Activated naive CD4-positive, alpha-beta T cell treated with anti-CD3 and anti-CD28 coated beads, Interleukin-2, amount 50 U/mL, for 16 hours (primary cell): ENCODE results near the gene BMP2K.
"Not testable (repeated sequence)": the region's sequence is repeated elsewhere in the genome, so short reads cannot be mapped to it uniquely, and the experiment has no call there.

Source experiments
- DNase-seq: peaks from one replicate; pipeline ENCODE4 v3.0.0-alpha.2; 2020

BMP2K gene

GRCh38 chr4:78796526-78796925 is 20.4 kb downstream of the BMP2K start:
- no peak for DNase-seq

GRCh38 chr4:78797777-78798284 is 21.7 kb downstream of the BMP2K start:
- no peak for DNase-seq

- DNase-seq: no peak
Observed at GRCh38 chr4:78799551-78800495, 23.7 kb downstream of the BMP2K start.

GRCh38 chr4:78800965-78801364 is 24.8 kb downstream of the BMP2K start:
- no peak for DNase-seq

GRCh38 chr4:78803983-78804382 is 27.8 kb downstream of the BMP2K start:
- DNase-seq: no peak

GRCh38 chr4:78806943-78807460 is 30.9 kb downstream of the BMP2K start:
- no peak for DNase-seq

GRCh38 chr4:78809295-78809694 is 33.1 kb downstream of the BMP2K start:
- DNase-seq: no peak

GRCh38 chr4:78809928-78810835 is 34.0 kb downstream of the BMP2K start:
- no peak for DNase-seq

- DNase-seq: no peak
Observed at GRCh38 chr4:78811034-78811433, 34.9 kb downstream of the BMP2K start.

- DNase-seq: no peak
Observed at GRCh38 chr4:78818530-78819079, 42.5 kb downstream of the BMP2K start.

GRCh38 chr4:78824001-78824400 is 47.9 kb downstream of the BMP2K start:
- no peak for DNase-seq

- DNase-seq: no peak
Observed at GRCh38 chr4:78827191-78827590, 51.0 kb downstream of the BMP2K start.

GRCh38 chr4:78829296-78829695 is 53.1 kb downstream of the BMP2K start:
- no peak for DNase-seq

GRCh38 chr4:78839676-78840075 is 63.5 kb downstream of the BMP2K start:
- DNase-seq: not testable (repeated sequence)

GRCh38 chr4:78840286-78840685 is 64.1 kb downstream of the BMP2K start:
- not testable (repeated sequence) for DNase-seq

GRCh38 chr4:78845472-78845871 is 69.3 kb downstream of the BMP2K start:
- DNase-seq: no peak

GRCh38 chr4:78846258-78846657 is 70.1 kb downstream of the BMP2K start:
- no peak for DNase-seq

GRCh38 chr4:78862314-78862737 is 86.2 kb downstream of the BMP2K start:
- no peak for DNase-seq

- no peak for DNase-seq
Observed at GRCh38 chr4:78863254-78863869, 87.2 kb downstream of the BMP2K start.

GRCh38 chr4:78863991-78864390 is 87.8 kb downstream of the BMP2K start:
- no peak for DNase-seq

- DNase-seq: no peak
Observed at GRCh38 chr4:78864405-78865024, 88.4 kb downstream of the BMP2K start.

- no peak for DNase-seq
Observed at GRCh38 chr4:78865451-78865850, 89.3 kb downstream of the BMP2K start.
